NCI-H774 (cell line): ENCODE data around the gene AP5S1.
A peak's percentile ranks its signal among the peaks of the same experiment; 100 is the strongest.
"Not testable (repeated sequence)": the region's sequence is repeated elsewhere in the genome, so short reads cannot be mapped to it uniquely, and the experiment has no call there.

Experiments
- DNase-seq: peaks from one replicate; lab custom pipeline; 2025; lab: John Stamatoyannopoulos, UW

The AP5S1 gene

DNA sequence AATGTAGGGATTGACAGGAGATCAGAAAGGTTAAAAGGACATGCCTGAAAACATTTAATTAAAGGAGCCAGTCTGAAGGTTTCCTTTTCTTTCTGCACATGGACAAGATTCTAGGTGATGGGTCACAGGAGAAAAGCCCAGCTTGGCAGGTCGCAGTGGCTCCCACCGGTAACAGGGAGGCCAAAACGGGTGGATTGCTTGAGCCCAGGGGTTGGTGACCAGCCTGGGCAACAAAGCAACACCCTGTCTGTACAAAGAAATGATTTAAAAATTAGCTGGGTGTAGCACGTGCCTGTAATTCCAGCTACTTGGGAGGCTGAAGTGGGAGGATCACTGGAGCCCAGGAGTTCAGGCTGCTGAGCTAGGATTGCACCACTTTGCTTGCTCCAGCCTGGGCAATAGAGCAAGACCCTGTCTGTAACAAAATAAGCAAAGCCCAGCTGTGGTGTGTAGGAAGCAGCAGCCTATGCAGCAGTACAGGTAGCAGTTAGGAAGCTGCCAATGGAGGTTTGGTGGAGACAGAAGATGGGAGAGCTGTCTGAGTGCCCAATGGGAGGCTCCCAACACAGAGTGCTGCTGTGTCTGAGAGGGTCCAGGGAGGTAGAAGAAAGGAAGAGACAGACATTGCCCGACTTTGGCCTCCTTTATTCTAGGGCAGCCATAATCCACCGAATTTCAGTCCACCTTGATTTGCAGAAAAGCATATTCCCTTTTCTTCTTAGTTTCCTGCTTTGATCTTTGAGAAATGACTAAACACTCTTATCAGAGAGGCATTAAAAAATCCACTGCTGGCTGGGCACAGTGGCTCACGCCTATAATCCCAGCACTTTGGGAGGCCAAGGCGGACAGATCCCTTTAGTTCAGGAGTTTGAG, 7.1 kb upstream of the AP5S1 start:
- no peak for DNase-seq

DNA sequence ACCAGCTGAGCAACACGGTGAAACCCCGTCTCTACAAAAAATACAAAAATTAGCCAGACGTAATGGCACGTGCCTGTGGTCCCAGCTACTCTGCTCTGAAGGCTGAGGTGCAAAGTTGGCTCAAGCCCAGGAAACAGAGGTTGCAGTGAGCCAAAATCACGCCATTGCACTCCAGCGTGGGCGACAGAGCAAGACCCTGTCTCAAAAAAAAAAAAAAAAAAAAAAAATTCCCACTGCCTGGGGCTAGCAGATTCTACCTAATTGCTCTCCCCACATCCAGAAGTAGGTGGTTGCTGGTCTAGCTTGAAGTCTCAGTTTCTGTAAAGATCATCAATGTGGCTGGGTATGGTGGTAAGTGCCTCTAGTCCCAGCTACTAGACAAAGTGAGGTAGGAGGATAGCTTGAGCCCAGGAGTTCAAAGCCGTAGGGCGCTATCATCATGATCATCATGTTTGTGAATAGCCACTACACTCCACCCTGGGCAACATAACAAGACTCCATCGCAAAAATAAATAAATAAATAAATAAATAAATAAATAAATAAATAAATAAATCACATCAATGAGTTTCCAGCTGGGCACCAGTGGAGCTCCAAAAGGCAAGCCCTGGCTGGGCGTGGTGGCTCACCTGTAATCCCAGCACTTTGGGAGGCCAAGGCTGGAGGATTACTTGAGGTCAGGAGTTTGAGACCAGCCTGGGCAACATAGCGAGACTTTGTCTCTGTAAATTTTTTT, 6.3 kb upstream of the AP5S1 start:
- no peak for DNase-seq

DNA sequence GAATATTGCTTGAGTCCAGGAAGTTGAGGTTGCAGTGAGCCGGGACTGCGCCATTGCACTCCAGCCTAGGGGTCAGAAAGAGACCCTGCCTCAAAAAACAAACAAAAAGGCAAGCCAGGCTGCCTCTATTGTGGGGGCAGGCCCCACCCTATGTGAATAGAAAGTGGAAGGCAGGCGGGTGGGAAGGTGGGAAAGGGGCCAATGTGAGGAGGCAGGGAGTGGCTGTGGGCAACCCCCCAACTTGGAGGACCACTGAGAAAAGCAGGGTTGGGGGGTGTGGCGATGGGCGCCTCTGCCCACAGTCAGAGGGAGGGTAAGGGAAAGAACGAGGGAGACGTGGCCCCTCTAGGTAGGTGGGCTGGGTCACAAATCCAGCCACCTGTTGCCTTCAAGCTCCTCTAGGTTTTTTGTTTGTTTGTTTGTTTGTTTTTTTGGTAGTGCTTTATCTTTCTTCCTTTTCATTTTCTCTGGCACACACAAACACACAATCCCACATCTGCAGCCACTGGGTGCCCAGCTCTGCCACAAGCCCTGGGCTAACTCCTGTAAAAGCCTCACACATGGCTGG, 5.3 kb upstream of the AP5S1 start:
- DNase-seq = no peak

DNA sequence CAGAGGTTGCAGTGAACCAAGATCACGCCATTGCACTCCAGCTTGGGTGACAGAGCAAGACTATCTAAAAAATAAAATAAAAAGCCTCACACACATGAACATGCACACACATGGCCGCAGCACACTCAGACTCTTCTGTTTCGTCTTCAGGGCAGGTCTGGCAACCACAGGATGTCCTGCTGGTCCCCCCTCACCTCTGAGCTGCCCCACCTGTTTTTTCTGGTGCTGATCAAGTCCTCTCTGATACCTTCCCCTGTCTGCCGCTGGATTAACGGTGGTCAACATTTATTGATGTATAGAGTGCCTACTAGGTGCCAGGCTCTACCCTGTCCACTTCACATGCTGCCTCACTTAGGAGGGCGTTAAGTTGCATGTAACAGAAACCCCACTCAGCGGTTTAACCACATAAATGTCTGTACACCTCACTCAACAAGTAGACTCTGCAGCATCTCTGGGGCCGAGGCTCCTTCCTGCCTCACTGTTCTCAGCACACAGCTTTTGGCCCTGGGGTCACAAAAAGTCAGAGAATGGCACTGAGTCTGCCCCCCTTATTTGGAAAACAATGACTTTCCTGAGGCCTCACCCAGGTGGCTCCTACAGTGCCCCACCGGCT, 4.5 kb upstream of the AP5S1 start:
- no peak for DNase-seq

DNA sequence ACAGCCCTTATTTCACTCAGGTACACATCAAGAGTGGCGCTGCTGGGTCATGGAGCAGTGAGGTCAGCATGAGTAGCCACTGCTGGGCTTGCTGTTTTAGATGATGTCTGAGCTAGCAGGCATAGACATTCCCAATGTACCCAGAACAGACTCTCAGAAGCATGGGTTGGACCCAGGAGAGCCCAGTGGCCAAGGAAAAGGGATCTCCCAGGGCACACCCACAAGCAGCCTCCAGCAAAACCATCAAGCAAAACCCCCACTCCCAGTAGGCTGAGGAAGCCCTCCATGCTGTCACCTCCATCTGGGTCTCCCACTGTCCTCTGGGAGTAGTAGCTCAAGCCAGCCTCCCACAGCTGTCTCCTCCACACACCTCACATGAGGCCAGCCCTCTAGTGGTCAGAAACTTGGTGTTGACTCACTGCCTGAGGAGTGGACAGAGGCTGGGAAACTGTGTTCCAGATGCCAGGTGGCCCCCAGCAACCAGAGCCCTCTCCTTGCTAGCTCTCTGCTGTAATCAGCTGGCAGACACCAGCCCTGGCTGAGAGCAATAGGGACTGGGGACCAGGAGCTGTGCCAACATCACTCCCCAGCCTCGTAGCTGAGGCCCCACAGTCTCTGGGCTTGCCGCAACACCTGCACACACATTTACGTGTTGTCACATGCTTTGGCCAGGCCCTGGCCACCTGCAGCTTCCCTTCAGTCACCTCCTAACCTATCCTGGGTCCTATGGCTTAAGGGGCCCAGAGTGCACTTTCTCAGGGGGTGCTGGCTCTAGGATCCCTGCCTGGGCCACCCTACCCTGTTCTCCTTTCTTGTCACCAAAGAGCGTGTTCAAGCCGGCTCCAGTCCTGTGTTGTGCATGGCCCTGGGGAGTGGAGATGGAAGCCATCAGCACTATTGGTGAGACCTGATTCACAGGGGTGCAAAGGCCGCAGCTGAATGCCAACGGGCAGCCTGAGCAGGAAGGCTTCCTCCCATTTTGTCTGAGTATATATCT, 1.9 kb upstream of the AP5S1 start:
- DNase-seq = peak; percentile 80

DNA sequence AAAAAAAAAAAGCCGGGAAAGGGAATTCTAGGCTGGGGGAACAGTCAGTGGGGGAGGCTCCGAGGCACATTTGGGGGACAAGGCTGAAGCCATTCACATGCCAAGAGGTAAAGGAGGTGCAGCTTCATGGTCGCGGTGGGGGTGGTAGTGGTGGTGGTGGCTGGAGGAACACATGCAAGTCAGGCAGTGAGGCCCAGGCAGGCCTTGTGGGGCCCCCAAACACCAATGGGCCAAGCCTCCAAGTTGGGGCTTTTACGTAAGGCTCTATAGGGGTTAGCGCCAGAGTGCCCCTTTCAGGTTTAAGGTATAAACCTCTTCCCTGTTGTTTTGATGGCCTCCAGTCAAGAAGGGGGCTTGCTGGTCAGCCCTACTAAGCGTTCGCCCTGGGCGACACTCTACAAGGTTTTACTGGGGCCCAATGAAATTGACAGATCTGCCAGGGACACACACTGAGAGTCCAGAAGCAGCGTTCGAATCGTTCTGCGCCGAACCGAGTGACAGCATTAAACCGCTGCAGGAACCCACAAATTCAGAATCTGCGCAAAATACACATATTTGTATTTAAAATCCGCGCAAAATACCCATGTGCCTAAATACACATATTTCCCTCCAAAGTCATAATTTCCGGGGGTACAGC, 818 bp upstream of the AP5S1 start:
- DNase-seq = no peak

DNA sequence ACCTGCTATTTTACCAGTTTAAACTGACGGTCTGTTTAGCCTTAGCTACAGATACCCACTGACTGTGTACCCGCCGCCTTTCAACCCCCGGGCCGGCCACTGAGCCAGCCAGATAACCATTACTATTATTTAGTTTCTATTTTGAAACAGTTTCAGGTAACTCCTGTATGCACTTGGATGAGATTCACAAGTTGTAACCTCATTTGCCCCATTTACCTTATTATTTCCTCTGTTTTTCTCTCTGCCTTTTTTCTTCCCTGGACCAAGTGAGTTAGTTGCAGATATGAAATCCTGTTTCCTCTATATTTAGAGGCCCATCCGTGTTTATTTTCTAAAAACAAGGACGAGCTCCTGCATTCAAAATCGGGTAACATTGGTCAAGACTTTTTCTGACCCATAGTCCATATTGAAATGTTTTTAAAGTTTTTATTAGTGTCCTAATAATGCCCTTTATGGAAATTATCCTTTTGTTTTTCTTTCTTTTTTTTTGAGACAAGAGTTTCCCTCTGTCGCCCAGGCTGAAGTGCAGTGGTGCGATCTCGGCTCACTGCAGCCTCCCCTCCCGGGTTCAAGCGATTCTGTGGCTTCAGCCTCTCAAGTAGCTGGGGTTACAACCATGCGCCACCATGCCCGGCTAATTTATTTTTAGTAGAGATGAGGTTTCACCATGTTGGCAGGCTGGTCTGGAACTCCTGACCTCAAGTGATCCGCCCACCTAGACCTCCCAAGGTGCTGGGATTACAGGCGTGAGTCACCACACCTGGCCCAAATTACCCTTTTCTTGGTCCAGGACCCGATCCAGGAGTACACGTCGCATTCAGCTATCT, 767 bp downstream of the AP5S1 start:
- DNase-seq = no peak

DNA sequence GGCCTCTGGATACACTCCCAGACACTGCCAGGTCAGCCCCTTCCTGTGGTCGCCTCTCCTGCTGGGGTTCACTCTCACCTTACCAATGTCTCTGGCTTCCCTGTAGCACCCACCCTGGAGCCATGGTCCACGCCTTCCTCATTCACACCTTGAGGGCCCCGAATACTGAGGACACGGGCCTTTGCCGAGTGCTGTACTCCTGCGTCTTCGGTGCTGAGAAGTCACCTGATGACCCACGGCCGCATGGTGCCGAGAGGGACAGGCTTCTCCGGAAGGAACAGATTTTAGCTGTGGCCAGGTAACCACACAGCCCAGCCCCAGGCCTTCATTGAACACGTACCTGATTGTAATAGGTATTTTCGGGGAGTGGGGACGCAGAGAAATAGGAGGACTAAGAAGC, 1.6 kb downstream of the AP5S1 start:
- DNase-seq = no peak

DNA sequence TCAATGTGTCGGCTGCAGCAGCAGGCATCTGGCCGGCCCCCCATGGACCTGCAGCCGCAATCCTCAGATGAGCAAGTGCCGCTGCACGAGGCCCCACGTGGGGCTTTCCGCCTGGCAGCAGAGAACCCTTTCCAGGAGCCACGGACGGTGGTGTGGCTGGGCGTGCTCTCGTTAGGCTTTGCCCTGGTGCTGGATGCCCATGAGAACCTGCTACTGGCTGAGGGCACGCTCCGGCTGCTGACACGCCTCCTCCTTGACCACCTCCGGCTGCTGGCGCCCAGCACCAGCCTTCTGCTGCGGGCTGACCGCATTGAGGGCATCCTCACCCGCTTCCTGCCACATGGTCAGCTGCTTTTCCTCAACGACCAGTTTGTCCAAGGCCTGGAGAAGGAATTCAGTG, 3.5 kb downstream of the AP5S1 start:
- DNase-seq = no peak

DNA sequence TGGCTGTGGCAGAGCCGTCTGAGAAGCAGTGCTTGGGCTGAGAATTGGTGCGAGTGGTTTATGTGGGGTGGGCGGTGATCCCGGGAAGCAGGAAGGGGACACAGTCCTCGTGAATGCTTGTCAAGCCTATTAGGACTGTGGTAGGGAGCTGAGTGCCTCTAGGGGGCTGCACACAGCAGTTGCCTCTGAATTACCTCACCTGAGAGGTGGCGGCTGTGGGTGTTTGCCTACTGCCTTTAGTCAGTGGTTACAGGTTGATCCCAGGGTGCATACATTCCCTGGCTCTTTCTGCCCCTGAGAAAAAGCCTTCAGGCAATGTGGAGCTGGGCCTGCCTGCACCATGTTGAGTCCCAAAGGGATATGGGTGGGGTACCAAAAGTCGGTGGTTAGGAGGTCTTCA, 5.2 kb downstream of the AP5S1 start:
- DNase-seq = no peak

DNA sequence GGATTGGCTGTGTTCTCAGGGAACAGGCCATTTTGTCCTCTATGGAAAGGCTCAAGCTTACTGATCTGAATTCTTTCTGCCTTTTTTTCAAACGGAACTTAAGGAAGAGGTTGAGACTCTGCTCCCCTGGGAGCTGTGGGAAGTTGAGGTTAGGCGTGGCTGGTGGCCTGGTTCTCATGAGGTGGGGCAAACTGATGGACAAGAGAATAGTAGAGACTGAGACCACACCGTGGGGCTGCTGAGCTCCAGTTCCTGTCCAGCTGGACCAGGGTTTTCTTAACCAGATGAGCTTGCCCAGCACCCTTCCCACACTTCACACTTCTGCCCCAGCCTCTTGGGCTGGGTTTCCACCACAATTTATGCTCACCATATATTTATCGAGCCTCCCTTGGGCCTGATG, 6.1 kb downstream of the AP5S1 start:
- no peak for DNase-seq

DNA sequence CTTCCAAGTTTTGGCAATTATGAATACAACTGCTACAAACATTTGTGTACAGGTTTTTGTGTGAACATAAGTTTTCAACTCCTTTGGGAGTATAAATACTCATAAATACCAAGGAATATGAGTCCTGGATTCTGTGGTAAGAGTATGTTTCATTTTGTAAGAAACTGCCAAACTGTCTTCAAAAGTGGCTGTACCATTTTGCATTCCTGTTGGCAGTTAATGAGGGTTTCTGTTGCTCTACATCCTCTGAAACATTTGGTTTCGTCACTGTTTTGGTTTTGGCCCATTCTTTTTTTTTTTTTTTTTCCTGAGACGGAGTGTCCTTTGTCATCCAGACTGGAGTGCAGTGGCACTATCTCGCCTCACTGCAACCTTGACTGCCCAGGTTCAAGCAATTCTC, 8.5 kb downstream of the AP5S1 start:
- DNase-seq = no peak

DNA sequence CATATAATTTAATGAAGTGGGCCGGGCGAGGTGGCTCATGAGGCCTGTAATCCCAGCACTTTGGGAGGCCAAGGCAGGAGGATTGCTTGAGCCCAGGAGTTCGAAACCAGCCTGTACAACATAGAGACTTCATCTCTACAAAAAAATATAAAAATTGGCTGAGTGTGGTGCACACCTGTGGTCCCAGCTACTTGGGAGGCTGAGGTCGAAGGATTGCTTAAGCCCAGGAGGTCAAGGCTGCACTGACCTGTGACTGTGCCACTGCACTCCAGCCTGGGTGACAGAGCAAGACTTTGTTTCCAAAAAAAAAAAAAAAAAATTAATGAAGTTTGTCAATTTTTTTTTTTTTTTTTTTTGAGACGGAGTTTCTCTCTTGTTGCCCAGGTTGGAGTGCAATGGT, 9.5 kb downstream of the AP5S1 start:
- DNase-seq = not testable (repeated sequence)

DNA sequence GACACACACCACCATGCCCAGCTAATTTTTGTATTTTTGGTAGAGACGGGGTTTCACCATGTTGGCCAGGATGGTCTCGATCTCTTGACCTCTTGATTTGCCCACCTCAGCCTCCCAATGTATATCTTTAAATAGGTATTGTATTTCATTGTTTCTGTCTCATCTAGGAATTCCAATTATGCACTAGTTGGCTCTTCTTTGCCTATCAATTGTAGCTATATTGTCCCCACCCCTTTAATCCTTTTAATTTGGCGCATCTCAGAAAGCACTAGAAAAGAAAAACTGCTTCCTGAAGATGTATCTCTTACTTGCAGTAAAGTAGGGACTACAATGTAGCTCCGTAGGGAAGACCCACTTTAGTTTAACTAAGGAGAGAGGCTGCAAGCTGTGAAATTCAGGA, 15.8 kb downstream of the AP5S1 start:
- DNase-seq = no peak

DNA sequence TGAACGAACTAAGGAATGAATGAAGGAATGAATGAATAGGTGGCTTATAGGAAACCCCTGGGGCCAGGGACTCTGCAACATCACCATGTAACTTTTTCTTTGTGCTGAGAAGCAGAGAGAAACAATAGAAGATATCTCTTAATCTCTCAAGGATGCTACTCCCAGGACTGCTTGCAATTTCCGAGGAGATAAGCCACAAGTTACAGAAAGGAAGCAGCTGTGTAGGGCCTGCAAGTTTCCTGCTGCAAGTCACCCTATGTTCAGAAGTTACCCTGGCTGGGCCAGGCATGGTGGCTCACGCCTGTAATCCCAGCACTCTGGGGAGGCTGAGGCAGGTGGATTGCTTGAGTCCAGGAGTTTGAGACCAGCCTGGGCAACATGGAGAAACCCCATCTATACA, 19.0 kb downstream of the AP5S1 start:
- DNase-seq = no peak

DNA sequence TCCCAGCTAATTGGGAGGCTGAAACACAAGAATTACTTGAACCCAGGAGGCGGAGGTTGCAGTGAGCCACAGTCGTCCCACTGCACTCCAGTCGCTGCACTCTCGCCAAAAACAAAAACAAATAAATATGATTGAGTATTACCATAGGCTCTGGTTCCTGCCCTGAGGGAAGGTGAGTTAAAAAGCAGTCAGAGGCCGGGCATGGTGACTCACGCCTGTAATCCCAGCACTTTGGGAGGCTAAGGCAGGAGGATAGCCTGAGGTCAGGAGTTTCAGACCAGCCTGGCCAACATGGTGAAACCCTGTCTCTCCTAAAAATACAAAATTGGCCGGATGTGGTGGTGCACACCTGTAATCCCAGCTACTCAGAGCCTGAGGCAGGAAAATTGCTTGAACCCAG, 19.9 kb downstream of the AP5S1 start:
- not testable (repeated sequence) for DNase-seq

DNA sequence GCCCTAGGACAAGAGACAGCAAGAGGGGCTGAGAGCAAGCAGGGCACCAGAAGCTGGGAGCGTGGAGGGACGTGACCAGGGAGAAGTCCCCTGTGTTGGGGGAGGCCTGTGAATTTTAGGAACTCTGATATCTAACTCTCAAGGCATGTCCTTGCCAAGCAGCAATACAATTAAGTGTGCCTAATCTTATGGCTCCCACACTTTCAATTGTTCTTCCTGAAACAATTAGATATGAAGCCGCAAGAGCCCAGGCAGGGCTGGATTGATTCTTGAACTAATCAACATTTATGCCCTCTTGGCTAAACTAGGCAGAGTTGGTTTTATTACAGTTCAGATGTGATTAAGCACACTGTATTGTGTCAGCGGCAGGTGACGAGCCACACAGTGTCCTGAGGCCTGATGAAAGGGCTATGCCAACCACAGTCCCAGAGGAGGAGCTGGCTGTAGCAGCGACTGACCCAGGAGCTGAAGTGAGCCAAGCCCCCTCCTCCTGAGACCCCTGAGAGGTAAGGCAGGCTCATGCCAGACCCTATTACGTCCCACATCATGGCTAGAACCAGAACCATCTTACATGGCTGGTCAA, 22.1 kb downstream of the AP5S1 start:
- no peak for DNase-seq

DNA sequence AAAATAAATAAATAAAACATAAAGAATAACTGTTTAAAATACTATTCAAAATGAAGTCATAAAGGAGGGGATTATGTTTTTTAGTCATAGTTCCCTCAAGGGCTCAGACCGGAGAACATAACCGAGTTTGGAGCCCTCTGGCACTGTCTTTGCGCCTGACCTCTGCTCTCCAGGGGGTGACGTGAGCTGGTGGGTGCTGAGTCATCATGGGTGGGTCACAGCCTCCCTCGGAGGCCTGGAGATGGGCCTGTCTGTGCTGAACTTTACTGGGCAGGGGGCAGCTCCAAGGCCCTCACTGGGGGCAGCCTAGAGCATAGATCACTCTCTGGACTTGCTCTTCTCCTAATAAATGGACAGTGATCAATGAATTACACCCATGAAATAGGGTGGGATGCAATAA, 23.1 kb downstream of the AP5S1 start:
- no peak for DNase-seq

DNA sequence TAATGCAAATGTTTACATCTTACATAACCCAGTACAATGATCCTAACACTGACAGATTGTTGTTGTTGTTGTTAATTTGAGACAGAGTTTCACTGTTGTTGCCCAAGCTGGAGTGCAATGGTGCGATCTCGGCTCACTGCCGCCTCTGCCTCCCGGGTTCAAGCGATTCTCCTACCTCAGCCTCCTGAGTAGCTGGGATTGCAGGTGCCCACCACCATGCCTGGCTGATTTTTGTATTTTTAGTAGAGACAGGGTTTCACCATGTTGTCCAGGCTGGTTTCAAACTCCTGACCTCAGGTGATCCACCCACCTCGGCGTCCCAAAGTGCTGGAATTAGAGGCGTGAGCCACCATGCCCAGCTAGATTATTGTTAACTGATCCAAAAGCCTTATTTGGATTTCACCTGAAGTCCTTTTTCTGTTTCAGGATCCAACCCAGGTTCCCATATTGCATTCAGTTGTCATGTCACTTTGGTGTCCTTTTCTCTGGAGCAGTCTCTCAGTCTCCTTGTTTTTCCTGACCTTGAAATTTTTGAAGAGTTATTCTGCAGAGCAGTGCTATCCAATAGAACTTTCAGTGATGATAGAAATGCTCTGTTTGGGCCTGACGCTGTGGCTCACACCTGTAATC, 23.8 kb downstream of the AP5S1 start:
- DNase-seq = not testable (repeated sequence)
